Endothelial cell of umbilical vein (primary cell): ENCODE data around the gene ZHX3. TPM values are rescaled to one million over a fixed set of nuclear protein-coding genes. Genes with fewer than 3 reads are reported as not detected.

Source experiments
- BruUV-seq: library from RNA; stranded (reverse); fragments of 400-500 nt; replicated peaks from 2 replicates; lab custom pipeline; 2021; lab: Mats Ljungman, UMichigan
- CTCF ChIA-PET: fragments of 300-600, 350-600 bp; sonication (Branson Sonifier 250); formaldehyde crosslinking; loops from one replicate; lab custom pipeline; 2021; ENCODE audit warnings: antibody characterized with exemption, inconsistent platforms; lab: Charles Lee
- POLR2A ChIA-PET: fragments of 300-600, 350-600 bp; sonication (Branson Sonifier 250); formaldehyde crosslinking; loops from one replicate; lab custom pipeline; 2021; ENCODE audit warnings: antibody characterized with exemption, inconsistent platforms; lab: Charles Lee
- DNase-seq: peaks from one replicate; pipeline ENCODE4 v3.0.0-alpha.2; 2011; ENCODE audit warnings: low read depth, low spot score
- FAIRE-seq: peaks from 2 replicates; lab custom pipeline; 2011; peaks lifted over from hg19 to GRCh38; lab: Jason Lieb, UNC
- H2AFZ ChIP-seq: 2 replicates; pipeline ENCODE4 v1.6.0; 2012; ENCODE audit warnings: low read depth, low read length, control low read depth, inconsistent platforms
- H3K27ac ChIP-seq: 2 replicates; pipeline ENCODE4 v1.5.1; 2011; ENCODE audit warnings: low read depth, mild to moderate bottlenecking, control low read depth, low read length, moderate library complexity; ENCODE audit not compliant: insufficient read depth
- H3K27me3 ChIP-seq, 2 experiments: 2 replicates each; pipeline versions ENCODE4 v1.6.0 to v1.6.1; 2011; ENCODE audit warnings: low read length in 2 of 2, mixed read lengths in 1 of 2; ENCODE audit not compliant: control insufficient read depth in 2 of 2, insufficient read depth in 2 of 2
- H3K36me3 ChIP-seq, 2 experiments: 2 replicates in 1 of 2; 3 replicates in 1 of 2; pipeline ENCODE4 v1.5.1; 2011; ENCODE audit warnings: low read length in 2 of 2, mild to moderate bottlenecking in 1 of 2, moderate library complexity in 1 of 2; ENCODE audit not compliant: control insufficient read depth in 2 of 2, insufficient read depth in 2 of 2; ENCODE audit errors: extremely low read depth in 1 of 2
- H3K4me1 ChIP-seq: 3 replicates; pipeline ENCODE4 v1.5.1; 2011; ENCODE audit warnings: mild to moderate bottlenecking, low read length; ENCODE audit not compliant: control insufficient read depth, insufficient read depth; ENCODE audit errors: extremely low read depth
- H3K4me2 ChIP-seq: 2 replicates; pipeline ENCODE4 v1.6.1; 2011; ENCODE audit warnings: low read length, control low read depth, mixed read lengths; ENCODE audit not compliant: insufficient read depth
- H3K4me3 ChIP-seq, 3 experiments: fragments of 200-600 bp in 1 of 3; sonication (generic), shearing (Covaris generic) in 1 of 3; replicated peaks in 1 of 3; 2 replicates each; pipeline ENCODE4 v1.5.1; 2011 to 2016; ENCODE audit warnings: control low read depth in 3 of 3, low read length in 3 of 3, mild to moderate bottlenecking in 2 of 3, inconsistent platforms in 1 of 3, low read depth in 1 of 3, moderate library complexity in 1 of 3; ENCODE audit not compliant: insufficient read depth in 1 of 3
- H3K79me2 ChIP-seq: 2 replicates; pipeline ENCODE4 v1.6.0; 2012; ENCODE audit warnings: low read length, inconsistent platforms; ENCODE audit not compliant: control insufficient read depth, insufficient read depth
- H3K9ac ChIP-seq: replicated peaks from 2 replicates; pipeline ENCODE3; 2011; ENCODE audit warnings: low read length, control low read depth; ENCODE audit not compliant: insufficient read depth; ENCODE audit errors: extremely low read depth
- H3K9me1 ChIP-seq: replicated peaks from 3 replicates; pipeline ENCODE4 v1.6.0; 2011; ENCODE audit warnings: mild to moderate bottlenecking, low read length; ENCODE audit not compliant: control insufficient read depth, insufficient read depth; ENCODE audit errors: extremely low read depth
- H3K9me3 ChIP-seq: replicated peaks from 2 replicates; pipeline ENCODE4 v1.5.1; 2012; ENCODE audit warnings: low read length, inconsistent platforms; ENCODE audit not compliant: control insufficient read depth, insufficient read depth
- H4K20me1 ChIP-seq: replicated peaks from 2 replicates; pipeline ENCODE3; 2011; ENCODE audit warnings: mild to moderate bottlenecking, low read length; ENCODE audit not compliant: control insufficient read depth, insufficient read depth; ENCODE audit errors: extremely low read depth
- CTCF ChIP-seq, 2 donors: IDR thresholded peaks; 1 replicate in 1 of 2; 2 replicates in 1 of 2; pipeline ENCODE4 v1.5.1; 2011; ENCODE audit warnings: low read length in 2 of 2, mild to moderate bottlenecking in 2 of 2, moderate library complexity in 2 of 2, control low read depth in 1 of 2, inconsistent platforms in 1 of 2, low read depth in 1 of 2; ENCODE audit not compliant: insufficient read depth in 1 of 2; ENCODE audit errors: extremely low read depth in 1 of 2
- EZH2 ChIP-seq: IDR thresholded peaks from 2 replicates; pipeline ENCODE4 v1.6.1; 2012; ENCODE audit warnings: borderline replicate concordance, low read depth, mild to moderate bottlenecking, moderate library complexity, low read length, inconsistent platforms; ENCODE audit not compliant: severe bottlenecking
- FOS ChIP-seq: IDR thresholded peaks from 2 replicates; pipeline ENCODE4 v1.6.1; 2011; ENCODE audit warnings: mild to moderate bottlenecking, low read length, moderate library complexity, borderline replicate concordance; ENCODE audit not compliant: insufficient read depth
- GATA2 ChIP-seq: IDR thresholded peaks from 2 replicates; pipeline ENCODE4 v1.7.0; 2011; ENCODE audit warnings: low read depth, mild to moderate bottlenecking, moderate library complexity, mixed read lengths, low read length; ENCODE audit not compliant: insufficient read length, insufficient read depth
- JUN ChIP-seq: IDR thresholded peaks from 2 replicates; pipeline ENCODE4 v1.6.1; 2011; ENCODE audit warnings: borderline replicate concordance, low read depth; ENCODE audit not compliant: insufficient read length, insufficient read depth
- MAX ChIP-seq: IDR thresholded peaks from 2 replicates; pipeline ENCODE4 v1.6.1; 2011; ENCODE audit not compliant: insufficient read depth, insufficient read length
- MYC ChIP-seq: IDR thresholded peaks from one replicate; pipeline ENCODE4 v1.6.1; 2011; ENCODE audit warnings: mild to moderate bottlenecking, low read depth, low read length
- POLR2A ChIP-seq: IDR thresholded peaks from 2 replicates; pipeline ENCODE4 v1.6.1; 2012; ENCODE audit warnings: low read depth, mild to moderate bottlenecking, control low read depth, low read length
- POLR2AphosphoS5 ChIP-seq: IDR thresholded peaks from 2 replicates; pipeline ENCODE4 v1.6.1; 2012; ENCODE audit warnings: low read depth, mild to moderate bottlenecking, control low read depth, low read length, moderate library complexity; ENCODE audit not compliant: insufficient read depth
- dilution Hi-C: fragments of 300-500 bp; cut with MboI; formaldehyde crosslinking; loops from one replicate; pipeline ENCODE4 v1.15.0; 2019; ENCODE audit warnings: low sequenced_read_pairs; ENCODE audit not compliant: extremely low pct_ligation_motif_present
- intact Hi-C: fragments of 100-400 bp; cut with micrococcal nuclease; formaldehyde crosslinking; loops from one replicate; pipeline ENCODE4 v1.10.0; 2022
- polyA plus RNA-seq, 4 experiments: library from polyadenylated mRNA; depleted of rRNA in 3 of 4; stranded (reverse) in 3 of 4; unstranded in 1 of 4; fragments of >200 nt; gene quantifications; 2 replicates each; pipeline versions ENCODE4 v1.2.1 to v1.2.3, GENCODE V29; 2011 to 2012; ENCODE audit warnings: missing spikeins in 1 of 4
- total RNA-seq: library from RNA; stranded (reverse); gene quantifications from 2 replicates; pipeline ENCODE4 v1.2.3, GENCODE V29; 2021

ZHX3 gene
- total and polyA plus RNA-seq, 2 donors (not counting 3 experiments of a cell fraction or from before 2014, with no cell fraction given), result 7.4 to 17.8 TPM

- Histone ChIP-seq H3K9me1 (no peaks in the 10 kb centered on the region), H3K4me3 (no peak overlapping the region), H3K4me1 (peaks cover 86% of the 10 kb centered on the region), H3K36me3 (peaks cover 0 to 4% of the 10 kb centered on the region in 2 experiments), H4K20me1 (no peaks in the 10 kb centered on the region), H3K4me2 (peak overlapping the region; percentile 40), H3K79me2 (peaks cover 96% of the 10 kb centered on the region), H3K27ac (peak overlapping the region; percentile 75), H3K27me3 (no peaks in the 10 kb centered on the region), H3K9me3 (no peaks in the 10 kb centered on the region), H3K9ac (no peak overlapping the region), H2AFZ (no peak overlapping the region)
- DNase-seq, result peak; percentile 57
- no peak for TF ChIP-seq POLR2A
- TF ChIP-seq EZH2, result no peak
- TF ChIP-seq POLR2AphosphoS5, result no peak
- no peak for TF ChIP-seq MYC
- no peak for TF ChIP-seq GATA2
- TF ChIP-seq FOS, result no peak
- no peak for TF ChIP-seq MAX
- no peak for TF ChIP-seq CTCF (IDR thresholded peaks at IDR 0.05; ENCODE audit: extremely low read depth in 1 of 2, insufficient read depth in 1 of 2, low read depth in 1 of 2, low read length in 2 of 2)
- TF ChIP-seq JUN, result no peak
- dilution Hi-C loops (no loop called here), intact Hi-C loops (loop anchor here (10.0 kb wide), 1 partner anchor 549 kb away; no protein-coding TSS in a partner anchor)
- FAIRE-seq, result peak; percentile 95
- BruUV-seq, result no TSS peak
- ChIA-PET POLR2A (no interaction called here), CTCF (interaction anchor here (0.6 to 5.3 kb wide), 7 partner anchors 9 to 265 kb away, joined by 3 to 55 read pairs (median 7); partner anchors contain the start of gene PLCG1)
Observed at GRCh38 chr20:41145821-41146620, 171.5 kb downstream of the ZHX3 start.
